Trophoblast cell (in vitro differentiated cells and primary cell): ENCODE data around the gene EMID1.

Experiments
- DNase-seq, 2 donors: peaks; one replicate each; pipeline ENCODE4 v3.0.0-alpha.2; 2016
- H2AFZ ChIP-seq: 2 replicates; pipeline ENCODE4 v1.6.1; 2013; ENCODE audit warnings: low read length, moderate library complexity, mild to moderate bottlenecking; ENCODE audit not compliant: insufficient read depth, poor library complexity
- H2AK5ac ChIP-seq: 2 replicates; pipeline ENCODE4 v1.6.1; 2013; ENCODE audit warnings: mild to moderate bottlenecking, low read length
- H2BK120ac ChIP-seq: 2 replicates; pipeline ENCODE4 v1.6.1; 2013; ENCODE audit warnings: low read length, mild to moderate bottlenecking, moderate library complexity; ENCODE audit not compliant: insufficient read depth, poor library complexity
- H2BK12ac ChIP-seq: 2 replicates; pipeline ENCODE4 v1.6.1; 2013; ENCODE audit warnings: mild to moderate bottlenecking, low read length, moderate library complexity
- H2BK5ac ChIP-seq: 2 replicates; pipeline ENCODE4 v1.6.1; 2013; ENCODE audit warnings: low read length, low read depth, moderate library complexity, mild to moderate bottlenecking; ENCODE audit not compliant: poor library complexity
- H3K14ac ChIP-seq: 2 replicates; pipeline ENCODE4 v1.6.1; 2013; ENCODE audit warnings: mild to moderate bottlenecking, low read length
- H3K18ac ChIP-seq: 2 replicates; pipeline ENCODE4 v1.6.1; 2013; ENCODE audit warnings: mild to moderate bottlenecking, low read length
- H3K23ac ChIP-seq: 2 replicates; pipeline ENCODE4 v1.6.1; 2013; ENCODE audit warnings: low read length
- H3K27ac ChIP-seq: 2 replicates; pipeline ENCODE4 v1.5.1; 2013; ENCODE audit warnings: low read depth, mild to moderate bottlenecking, inconsistent platforms, low read length, moderate library complexity
- H3K27me3 ChIP-seq: 2 replicates; pipeline ENCODE4 v1.6.1; 2013; ENCODE audit warnings: inconsistent platforms, mild to moderate bottlenecking, low read length, moderate library complexity; ENCODE audit not compliant: insufficient read depth
- H3K36me3 ChIP-seq, 2 experiments: 1 replicate in 1 of 2; 2 replicates in 1 of 2; pipeline ENCODE4 v1.6.1; 2013; ENCODE audit warnings: low read length in 2 of 2, mild to moderate bottlenecking in 2 of 2, moderate library complexity in 1 of 2; ENCODE audit not compliant: insufficient read depth in 2 of 2, control insufficient read depth in 1 of 2
- H3K4ac ChIP-seq: 2 replicates; pipeline ENCODE4 v1.6.1; 2013; ENCODE audit warnings: low read depth, mild to moderate bottlenecking, low read length, moderate library complexity
- H3K4me1 ChIP-seq, 2 experiments: 1 replicate in 1 of 2; 2 replicates in 1 of 2; pipeline ENCODE4 v1.6.1; 2013; ENCODE audit warnings: low read length in 2 of 2, mild to moderate bottlenecking in 2 of 2, moderate library complexity in 1 of 2; ENCODE audit not compliant: insufficient read depth in 2 of 2, control insufficient read depth in 1 of 2
- H3K4me2 ChIP-seq: 2 replicates; pipeline ENCODE4 v1.6.1; 2013; ENCODE audit warnings: inconsistent platforms, mild to moderate bottlenecking, low read length, moderate library complexity
- H3K4me3 ChIP-seq: 2 replicates; pipeline ENCODE4 v1.5.1; 2013; ENCODE audit warnings: mild to moderate bottlenecking, low read depth, low read length, inconsistent platforms
- H3K79me1 ChIP-seq: one replicate; pipeline ENCODE4 v1.6.1; 2013; ENCODE audit warnings: low read length
- H3K79me2 ChIP-seq: 2 replicates; pipeline ENCODE4 v1.6.1; 2013; ENCODE audit warnings: low read length, mild to moderate bottlenecking; ENCODE audit not compliant: control insufficient read depth, insufficient read depth, poor library complexity
- H3K9ac ChIP-seq: 2 replicates; pipeline ENCODE4 v1.6.1; 2013; ENCODE audit warnings: mild to moderate bottlenecking, low read length
- H3K9me3 ChIP-seq: 2 replicates; pipeline ENCODE4 v1.6.1; 2013; ENCODE audit warnings: low read depth, mild to moderate bottlenecking, control low read depth, inconsistent platforms, low read length; ENCODE audit not compliant: insufficient read depth
- H4K12ac ChIP-seq: 2 replicates; pipeline ENCODE4 v1.6.1; 2013; ENCODE audit warnings: low read depth, mild to moderate bottlenecking, low read length, moderate library complexity
- H4K8ac ChIP-seq: 2 replicates; pipeline ENCODE4 v1.6.1; 2013; ENCODE audit warnings: low read depth, mild to moderate bottlenecking, low read length, moderate library complexity
- H4K91ac ChIP-seq: one replicate; pipeline ENCODE4 v1.6.1; 2013; ENCODE audit warnings: low read depth, mild to moderate bottlenecking, low read length, moderate library complexity
- WGBS: extraction: QIAGEN DNeasy Blood & Tissue Kit; methylation state at CpG from one replicate; pipeline ENCODE4 v1.1.7; 2013; ENCODE audit warnings: missing lambda C conversion rate; ENCODE audit not compliant: insufficient read length, insufficient coverage; ENCODE audit errors: extremely low coverage; 5-methylcytosine and 5-hydroxymethylcytosine counted together

The EMID1 gene

DNA sequence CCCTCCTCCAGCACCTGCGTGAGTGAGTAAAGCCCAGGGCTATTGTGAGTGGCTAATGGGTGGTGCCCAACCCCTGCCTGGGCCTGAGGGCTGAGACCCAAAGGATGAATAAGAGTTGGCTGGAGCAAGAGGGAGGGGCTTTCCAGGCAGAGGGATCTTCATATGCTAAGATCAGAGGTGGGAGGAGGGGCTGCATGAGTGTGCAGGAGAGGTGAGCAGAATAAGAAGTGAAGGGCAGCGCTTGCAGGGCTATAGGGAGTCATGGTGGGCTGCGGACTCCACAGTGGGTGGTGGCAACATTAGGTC, 3.9 kb downstream of the EMID1 start:
- no peak overlapping the region for H4K12ac ChIP-seq
- no peak overlapping the region for H3K23ac ChIP-seq
- no CpG with 5 or more reads among the region's 3 CpGs for WGBS
- no peak overlapping the region for H2AFZ ChIP-seq
- no peaks in the 10 kb centered on the region for H3K36me3 ChIP-seq
- no peak overlapping the region for H2AK5ac ChIP-seq
- H3K9me3 ChIP-seq: peaks cover 5% of the 10 kb centered on the region
- no peak overlapping the region for H3K9ac ChIP-seq
- no peak overlapping the region for H4K8ac ChIP-seq
- no peak overlapping the region for H3K14ac ChIP-seq
- no peak overlapping the region for H3K4me2 ChIP-seq
- H3K79me2 ChIP-seq: peaks cover 2% of the 10 kb centered on the region
- peaks cover 4% of the 10 kb centered on the region for H3K79me1 ChIP-seq
- peaks cover 0 to 7% of the 10 kb centered on the region in 2 experiments for H3K4me1 ChIP-seq
- peaks cover 4% of the 10 kb centered on the region for H3K27me3 ChIP-seq
- H3K27ac ChIP-seq: no peak overlapping the region
- no peak overlapping the region for H2BK5ac ChIP-seq
- no peak overlapping the region for H3K18ac ChIP-seq
- no peak overlapping the region for H2BK120ac ChIP-seq
- H3K4me3 ChIP-seq: no peak overlapping the region
- H3K4ac ChIP-seq: no peak overlapping the region
- H4K91ac ChIP-seq: no peak overlapping the region
- no peak overlapping the region for H2BK12ac ChIP-seq
- no peak for DNase-seq

DNA sequence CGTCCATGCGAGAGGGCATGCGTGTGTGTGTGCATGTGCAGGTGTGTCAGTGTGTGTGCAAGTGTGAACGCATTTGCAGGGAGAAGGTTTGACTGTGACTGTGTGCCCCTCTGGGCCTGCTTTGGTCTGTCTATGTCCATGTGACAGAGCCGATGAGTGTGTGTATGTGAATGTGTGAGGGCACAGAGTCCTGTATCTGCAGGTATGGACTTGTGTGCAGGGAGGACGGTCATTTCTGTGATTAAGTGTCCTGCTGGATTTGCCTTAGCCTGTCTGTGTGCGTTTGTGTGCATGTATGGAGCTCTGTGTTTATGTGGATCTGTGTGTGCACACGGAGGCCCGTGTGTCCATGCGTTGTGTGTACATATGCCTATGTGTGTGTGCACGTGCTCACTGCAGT, 5.4 kb downstream of the EMID1 start:
- Histone ChIP-seq H3K79me1 (peaks cover 2% of the 10 kb centered on the region), H3K4me2 (no peak overlapping the region), H3K14ac (no peak overlapping the region), H2BK12ac (no peak overlapping the region), H2BK5ac (no peak overlapping the region), H3K9me3 (peaks cover 5% of the 10 kb centered on the region), H3K36me3 (no peaks in the 10 kb centered on the region), H2AK5ac (no peak overlapping the region), H3K4ac (no peak overlapping the region), H4K8ac (no peak overlapping the region), H3K4me1 (peaks cover 0 to 5% of the 10 kb centered on the region in 2 experiments), H3K4me3 (peak overlapping the region; percentile 38), H2AFZ (no peak overlapping the region), H4K91ac (no peak overlapping the region), H3K18ac (no peak overlapping the region), H3K27me3 (peaks cover 2% of the 10 kb centered on the region), H3K23ac (peak overlapping the region; percentile 97), H3K9ac (no peak overlapping the region), H2BK120ac (no peak overlapping the region), H3K79me2 (peaks cover under 1% of the 10 kb centered on the region), H3K27ac (no peak overlapping the region), H4K12ac (no peak overlapping the region)
- no peak for DNase-seq
- no CpG with 5 or more reads among the region's 11 CpGs for WGBS

DNA sequence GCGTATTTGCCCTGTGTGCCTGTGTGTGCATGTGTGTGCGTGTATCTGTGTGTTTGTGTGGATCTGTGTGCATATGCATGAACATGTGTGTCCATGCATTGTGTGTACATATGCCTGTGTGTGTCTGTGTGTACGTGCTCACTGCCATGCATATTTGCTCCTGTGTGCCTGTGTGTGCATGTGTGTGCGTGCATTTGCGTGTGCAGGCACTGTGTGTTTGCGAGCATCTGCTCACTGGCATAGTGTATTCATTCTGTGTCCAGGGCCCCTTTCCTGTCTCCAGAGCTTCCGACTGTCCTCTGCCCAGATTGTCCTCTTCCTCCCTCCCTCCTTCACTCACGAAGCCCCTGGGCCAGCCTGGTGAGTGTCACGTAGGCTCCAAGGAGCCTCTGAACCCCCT, 5.8 kb downstream of the EMID1 start:
- no CpG with 5 or more reads among the region's 9 CpGs for WGBS
- Histone ChIP-seq H3K79me2 (no peaks in the 10 kb centered on the region), H2BK5ac (no peak overlapping the region), H3K4me2 (no peak overlapping the region), H3K23ac (peak overlapping the region; percentile 97), H4K8ac (no peak overlapping the region), H2BK12ac (no peak overlapping the region), H2AFZ (no peak overlapping the region), H3K36me3 (no peaks in the 10 kb centered on the region), H4K12ac (no peak overlapping the region), H4K91ac (no peak overlapping the region), H3K27me3 (no peaks in the 10 kb centered on the region), H2BK120ac (no peak overlapping the region), H3K9me3 (peaks cover 5% of the 10 kb centered on the region), H2AK5ac (no peak overlapping the region), H3K79me1 (no peaks in the 10 kb centered on the region), H3K18ac (no peak overlapping the region), H3K4ac (no peak overlapping the region), H3K4me1 (peaks cover 0 to 4% of the 10 kb centered on the region in 2 experiments), H3K4me3 (peak overlapping the region; percentile 38), H3K9ac (no peak overlapping the region), H3K14ac (no peak overlapping the region), H3K27ac (no peak overlapping the region)
- no peak for DNase-seq

DNA sequence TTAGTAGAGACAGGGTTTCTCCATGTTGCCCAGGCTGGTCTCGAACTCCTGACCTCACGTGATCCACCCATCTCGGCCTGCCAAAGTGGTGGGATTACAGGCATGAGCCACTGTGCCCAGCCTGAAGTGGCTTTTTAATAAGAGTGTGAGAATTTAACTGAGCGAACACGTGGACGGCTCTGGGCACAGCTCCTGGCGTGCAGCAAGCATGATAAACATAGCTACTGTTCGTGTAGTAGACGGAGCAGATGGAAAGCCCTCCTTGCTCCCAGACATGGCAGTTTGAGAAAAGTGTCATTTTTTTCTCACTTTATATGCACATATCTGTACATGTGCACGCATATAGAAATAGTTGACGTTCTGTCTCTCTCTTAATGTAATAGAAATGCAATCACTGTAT, 7.0 kb downstream of the EMID1 start:
- H3K9ac ChIP-seq: no peak overlapping the region
- H3K79me2 ChIP-seq: no peaks in the 10 kb centered on the region
- no peak overlapping the region for H4K8ac ChIP-seq
- H3K4ac ChIP-seq: no peak overlapping the region
- no peak overlapping the region for H2BK120ac ChIP-seq
- H4K12ac ChIP-seq: no peak overlapping the region
- H3K18ac ChIP-seq: no peak overlapping the region
- H3K27me3 ChIP-seq: no peaks in the 10 kb centered on the region
- no peak overlapping the region for H3K4me3 ChIP-seq
- H2BK12ac ChIP-seq: no peak overlapping the region
- H2BK5ac ChIP-seq: no peak overlapping the region
- no peak overlapping the region for H4K91ac ChIP-seq
- no CpG with 5 or more reads among the region's 11 CpGs for WGBS
- peaks cover 0 to 4% of the 10 kb centered on the region in 2 experiments for H3K4me1 ChIP-seq
- no peak overlapping the region for H3K4me2 ChIP-seq
- DNase-seq: no peak
- H3K79me1 ChIP-seq: no peaks in the 10 kb centered on the region
- H3K23ac ChIP-seq: no peak overlapping the region
- peaks cover 5% of the 10 kb centered on the region for H3K9me3 ChIP-seq
- no peak overlapping the region for H2AK5ac ChIP-seq
- H3K27ac ChIP-seq: no peak overlapping the region
- H3K36me3 ChIP-seq: no peaks in the 10 kb centered on the region
- H2AFZ ChIP-seq: no peak overlapping the region
- no peak overlapping the region for H3K14ac ChIP-seq
